ENCODE measurements around the gene RGS6. TPM values are rescaled to one million over a fixed set of nuclear protein-coding genes. Genes with fewer than 3 reads are reported as not detected.

The RGS6 gene
- total and polyA plus RNA-seq, 4 donors: 0.21 to 5.4 (median 0.45) TPM

DNA sequence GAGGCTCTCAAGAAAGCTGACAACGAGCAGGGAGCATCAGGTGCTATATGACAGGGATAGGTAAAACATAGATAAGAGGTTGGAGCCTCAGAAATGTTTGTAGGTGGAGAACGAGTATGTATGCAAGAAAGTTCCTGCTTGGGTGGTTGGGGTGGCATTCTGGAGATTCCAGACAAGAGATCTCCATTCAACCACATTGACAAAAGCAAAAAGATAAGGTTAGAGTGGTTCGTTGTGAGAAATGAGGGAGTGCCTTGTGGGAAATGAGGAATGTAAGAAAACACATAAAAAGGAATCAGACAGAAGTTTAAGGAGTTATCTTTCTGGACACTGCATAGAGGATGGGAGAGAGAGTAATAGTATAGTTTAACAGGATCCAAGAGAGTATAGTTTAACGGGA, 671.4 kb downstream of the RGS6 start:
- Histone ChIP-seq H3K9me3 (ENCODE audit: control insufficient read depth in 4 of 4, insufficient read depth in 3 of 4, low read length in 3 of 4) (no peaks in the 10 kb centered on the region), H3K9ac (ENCODE audit: insufficient read depth in 1 of 2, low read length in 2 of 2) (no peak overlapping the region), H3K4me3 (no peak overlapping the region), H3K27ac (ENCODE audit: low read depth in 1 of 2, low read length in 1 of 2) (no peak overlapping the region), H3K4me1 (ENCODE audit: control insufficient read depth in 5 of 5, insufficient read depth in 5 of 5, low read length in 5 of 5) (peaks cover 0 to 12% (median 0%) of the 10 kb centered on the region in 5 donors), H3K36me3 (ENCODE audit: control insufficient read depth in 4 of 4, insufficient read depth in 4 of 4, low read length in 4 of 4) (no peaks in the 10 kb centered on the region), H3K27me3 (ENCODE audit: control insufficient read depth in 3 of 3, insufficient read depth in 3 of 3, low read length in 2 of 3) (no peaks in the 10 kb centered on the region)
- TF ChIP-seq, protein P1, sequence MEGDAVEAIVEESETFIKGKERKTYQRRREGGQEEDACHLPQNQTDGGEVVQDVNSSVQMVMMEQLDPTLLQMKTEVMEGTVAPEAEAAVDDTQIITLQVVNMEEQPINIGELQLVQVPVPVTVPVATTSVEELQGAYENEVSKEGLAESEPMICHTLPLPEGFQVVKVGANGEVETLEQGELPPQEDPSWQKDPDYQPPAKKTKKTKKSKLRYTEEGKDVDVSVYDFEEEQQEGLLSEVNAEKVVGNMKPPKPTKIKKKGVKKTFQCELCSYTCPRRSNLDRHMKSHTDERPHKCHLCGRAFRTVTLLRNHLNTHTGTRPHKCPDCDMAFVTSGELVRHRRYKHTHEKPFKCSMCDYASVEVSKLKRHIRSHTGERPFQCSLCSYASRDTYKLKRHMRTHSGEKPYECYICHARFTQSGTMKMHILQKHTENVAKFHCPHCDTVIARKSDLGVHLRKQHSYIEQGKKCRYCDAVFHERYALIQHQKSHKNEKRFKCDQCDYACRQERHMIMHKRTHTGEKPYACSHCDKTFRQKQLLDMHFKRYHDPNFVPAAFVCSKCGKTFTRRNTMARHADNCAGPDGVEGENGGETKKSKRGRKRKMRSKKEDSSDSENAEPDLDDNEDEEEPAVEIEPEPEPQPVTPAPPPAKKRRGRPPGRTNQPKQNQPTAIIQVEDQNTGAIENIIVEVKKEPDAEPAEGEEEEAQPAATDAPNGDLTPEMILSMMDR (IDR thresholded peaks at IDR 0.05; ENCODE audit: control extremely low read depth, extremely low read depth): no peak
- WGBS, 2 donors: 69 to 83% methylated on average over 4 of the region's 4 CpGs
- DNase-seq (no peak), ATAC-seq (ENCODE audit: insufficient read depth, low FRiP score) (no peak)

DNA sequence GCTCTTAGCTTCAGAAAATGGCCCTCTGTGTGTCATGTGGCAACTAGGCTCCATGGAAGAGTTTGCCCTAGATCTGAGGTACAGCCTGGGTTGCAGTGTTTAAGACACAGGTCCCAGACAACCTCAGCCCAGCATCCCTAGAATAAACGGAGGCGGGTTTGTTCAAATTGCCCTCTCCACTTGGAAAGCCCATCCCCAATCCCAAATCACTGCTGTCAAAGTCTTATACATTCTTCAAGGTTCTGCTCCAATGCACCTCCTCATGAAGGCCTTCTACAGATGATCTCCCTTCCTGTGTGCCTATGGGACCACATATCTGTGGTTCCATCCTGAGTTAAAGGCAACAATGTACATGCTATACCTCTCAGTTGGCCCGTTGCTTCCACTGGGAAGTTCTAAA, 671.9 kb downstream of the RGS6 start:
- Histone ChIP-seq H3K36me3 (ENCODE audit: control insufficient read depth in 4 of 4, insufficient read depth in 4 of 4, low read length in 4 of 4) (no peaks in the 10 kb centered on the region), H3K27ac (ENCODE audit: low read depth in 1 of 2, low read length in 1 of 2) (no peak overlapping the region), H3K9me3 (ENCODE audit: control insufficient read depth in 4 of 4, insufficient read depth in 3 of 4, low read length in 3 of 4) (no peaks in the 10 kb centered on the region), H3K27me3 (ENCODE audit: control insufficient read depth in 3 of 3, insufficient read depth in 3 of 3, low read length in 2 of 3) (no peaks in the 10 kb centered on the region), H3K4me1 (ENCODE audit: control insufficient read depth in 5 of 5, insufficient read depth in 5 of 5, low read length in 5 of 5) (peaks cover 0 to 12% (median 0%) of the 10 kb centered on the region in 5 donors), H3K9ac (ENCODE audit: insufficient read depth in 1 of 2, low read length in 2 of 2) (no peak overlapping the region), H3K4me3 (no peak overlapping the region)
- no peak for ATAC-seq (ENCODE audit: insufficient read depth, low FRiP score)
- 92 to 95% methylated on average over 3 of the region's 3 CpGs for WGBS, 2 donors
- TF ChIP-seq, protein P1 (IDR thresholded peaks at IDR 0.05; ENCODE audit: control extremely low read depth, extremely low read depth): no peak
- no peak for DNase-seq

DNA sequence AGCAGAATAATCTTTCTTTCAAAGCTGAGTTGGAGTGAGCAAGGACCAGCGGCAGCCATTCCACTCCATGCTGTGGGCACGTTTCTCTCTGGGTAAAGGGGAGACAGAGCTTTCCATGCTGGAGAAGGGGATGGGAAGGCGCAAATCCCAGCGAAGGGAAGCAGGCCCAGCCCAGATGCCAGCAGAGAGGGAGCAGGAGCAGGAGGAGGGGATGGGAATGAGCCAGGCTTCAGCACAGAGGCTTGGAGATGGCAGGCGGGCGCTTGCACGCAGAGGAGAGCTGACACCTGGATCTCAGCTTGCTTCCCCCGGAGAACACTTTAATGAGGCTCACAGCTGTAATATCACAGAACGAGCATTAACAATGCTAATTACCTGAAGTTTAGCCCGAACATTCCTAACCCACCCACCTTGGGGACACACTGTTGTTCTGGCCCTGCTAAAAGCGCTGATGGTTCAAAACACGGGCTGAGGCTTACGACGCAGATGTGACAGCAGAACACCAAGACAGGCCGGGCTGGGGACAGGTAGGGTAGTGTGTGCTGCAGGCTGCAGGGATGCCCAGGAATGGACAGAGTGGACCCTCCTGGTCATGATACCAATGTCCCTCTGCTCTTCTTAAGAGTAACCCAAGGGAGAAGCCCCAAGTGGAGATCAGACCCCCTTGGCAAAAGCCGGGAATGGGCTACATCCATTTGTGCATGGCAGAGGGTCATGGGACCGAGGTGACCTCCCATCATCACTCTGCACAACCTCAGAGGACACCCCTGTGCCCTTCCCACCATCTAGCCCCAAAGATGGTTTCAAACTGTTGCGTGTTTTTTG, 673.1 kb downstream of the RGS6 start:
- no peaks in the 10 kb centered on the region for H3K27me3 ChIP-seq (ENCODE audit: control insufficient read depth in 3 of 3, insufficient read depth in 3 of 3, low read length in 2 of 3)

More for the DNA sequence above, 673.1 kb downstream of the RGS6 start:
- Histone ChIP-seq H3K4me1 (ENCODE audit: control insufficient read depth in 5 of 5, insufficient read depth in 5 of 5, low read length in 5 of 5) (peaks cover 0 to 11% (median 0%) of the 10 kb centered on the region in 5 donors), H3K4me3 (no peak overlapping the region), H3K36me3 (ENCODE audit: control insufficient read depth in 4 of 4, insufficient read depth in 4 of 4, low read length in 4 of 4) (no peaks in the 10 kb centered on the region), H3K27ac (ENCODE audit: low read depth in 1 of 2, low read length in 1 of 2) (no peak overlapping the region), H3K9ac (ENCODE audit: insufficient read depth in 1 of 2, low read length in 2 of 2) (no peak overlapping the region), H3K9me3 (ENCODE audit: control insufficient read depth in 4 of 4, insufficient read depth in 3 of 4, low read length in 3 of 4) (no peaks in the 10 kb centered on the region)
- WGBS, 2 donors: 88 to 91% methylated on average over 18 of the region's 18 CpGs
- TF ChIP-seq, protein P1 (IDR thresholded peaks at IDR 0.05; ENCODE audit: control extremely low read depth, extremely low read depth): no peak
- no peak for DNase-seq
- ATAC-seq (ENCODE audit: insufficient read depth, low FRiP score): no peak

All from lung (tissue), 12 donors.